ENCODE results near the gene RPS26. TPM values are rescaled to one million over a fixed set of nuclear protein-coding genes. Genes with fewer than 3 reads are reported as not detected.
A peak's percentile ranks its signal among the peaks of the same experiment; 100 is the strongest.
"Not testable (repeated sequence)": the region's sequence is repeated elsewhere in the genome, so short reads cannot be mapped to it uniquely, and the experiment has no call there.

Gene RPS26
- total and polyA plus RNA-seq, 2 of the 13 experiments (the other 11 are each of a cell fraction or from before 2014, with no cell fraction given) = 150 to 421 TPM

DNA sequence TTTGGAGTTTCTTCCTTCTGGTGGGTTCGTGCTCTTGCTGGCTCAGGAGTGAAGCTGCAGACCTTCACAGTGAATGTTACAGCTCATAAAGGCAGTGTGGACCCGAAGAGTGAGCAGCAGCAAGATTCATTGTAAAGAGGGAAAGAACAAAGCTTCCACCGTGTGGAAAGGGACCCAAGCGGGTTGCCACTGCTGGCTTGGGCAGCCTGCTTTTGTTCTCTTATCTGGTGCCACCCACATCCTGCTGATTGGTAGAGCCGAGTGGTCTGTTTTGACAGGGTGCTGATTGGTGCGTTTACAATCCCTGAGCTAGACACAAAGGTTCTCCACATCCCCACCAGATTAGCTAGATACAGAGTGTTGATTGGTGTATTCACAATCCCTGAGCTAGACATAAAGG is 42.2 kb upstream of the RPS26 start:
- H3K4me2 ChIP-seq (ENCODE audit: low read depth, low read length); CTCF ChIA-PET (ENCODE audit: low intra/inter-chr PET ratio, low total read pairs); intact Hi-C loops (cut with micrococcal nuclease; ENCODE audit: unreplicated experiment); BruUV-seq (replicated peaks); FAIRE-seq; H3K27me3 ChIP-seq (ENCODE audit: control insufficient read depth in 1 of 2, insufficient read depth in 2 of 2, low read length in 2 of 2); H3K4me3 ChIP-seq (replicated peaks in 1 of 3; ENCODE audit: insufficient read depth in 1 of 3, low read depth in 2 of 3, low read length in 3 of 3); H2AFZ ChIP-seq (ENCODE audit: low read length); H4K20me1 ChIP-seq (ENCODE audit: insufficient read depth, low read length); H3K9me3 ChIP-seq (ENCODE audit: low read length); DNase-seq (ENCODE audit: low spot score); ATAC-seq; H3K27ac ChIP-seq (ENCODE audit: extremely low read length, insufficient read depth, low read length); H3K9ac ChIP-seq (ENCODE audit: insufficient read depth, low read depth, low read length); TF ChIP-seq SOX13 (IDR thresholded peaks at IDR 0.05): not testable (repeated sequence)
- Histone ChIP-seq H3K36me3 (replicated peaks in 1 of 2; ENCODE audit: control insufficient read depth in 1 of 2, insufficient read depth in 2 of 2, low read length in 2 of 2) (peaks cover 11 to 21% of the 10 kb centered on the region in 2 experiments; a peak in 4 of 5 replicates), H3K79me2 (ENCODE audit: insufficient read depth, low read length) (peaks cover 20% of the 10 kb centered on the region), H3K4me1 (ENCODE audit: insufficient read depth, low read length) (peaks cover 60% of the 10 kb centered on the region)
- in situ Hi-C loops (cut with HindIII; ENCODE audit: extremely low pct_ligation_motif_present, low pct_unique_long_range_greater_than_20kb) = loop anchor here (5.0 kb wide), 1 partner anchor 33 kb away; no protein-coding TSS in a partner anchor
- POLR2A ChIA-PET = interaction anchor here (0.9 to 2.3 kb wide), 2 partner anchors 12 to 26 kb away, joined by 3 to 15 read pairs; partner anchors contain the start of gene RAB5B
- TF ChIP-seq SOX13 (CRISPR knock-in tag; conservative IDR thresholded peaks at IDR 0.05 in 1 of 2, IDR thresholded peaks at IDR 0.05 in 1 of 2) (0 out of 4 replicates have a peak, but pooled peaks of 1 of the 2 experiments have one; percentile 6), NFYC (CRISPR knock-in tag; IDR thresholded peaks at IDR 0.05) (peak; percentile 72), DR1 (CRISPR knock-in tag; IDR thresholded peaks at IDR 0.05) (peak; percentile 21; the same call in 1 of the 2 replicates), ZMYM4 (CRISPR knock-in tag; IDR thresholded peaks at IDR 0.05) (peak; percentile 48; the same call in 1 of the 2 replicates), POLR2A (IDR thresholded peaks at IDR 0.05; ENCODE audit: insufficient read depth in 1 of 2, low read depth in 2 of 2, low read length in 2 of 2) (peak; percentile 59 to 63; a peak in 3 of 4 replicates), POLR2G (IDR thresholded peaks at IDR 0.05; ENCODE audit: low read depth, low read length) (peak; percentile 64), POLR2AphosphoS5 (IDR thresholded peaks at IDR 0.05; ENCODE audit: low read depth, low read length) (peak; percentile 34; the same call in 1 of the 2 replicates), NFYB (CRISPR knock-in tag; IDR thresholded peaks at IDR 0.05) (peak; percentile 77)
- TF ChIP-seq, protein P1, sequence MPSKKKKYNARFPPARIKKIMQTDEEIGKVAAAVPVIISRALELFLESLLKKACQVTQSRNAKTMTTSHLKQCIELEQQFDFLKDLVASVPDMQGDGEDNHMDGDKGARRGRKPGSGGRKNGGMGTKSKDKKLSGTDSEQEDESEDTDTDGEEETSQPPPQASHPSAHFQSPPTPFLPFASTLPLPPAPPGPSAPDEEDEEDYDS (CRISPR knock-in tag; IDR thresholded peaks at IDR 0.05) = peak; percentile 53; the same call in 1 of the 2 replicates
- 80% methylated on average over 5 of the region's 6 CpGs for WGBS (ENCODE audit: low lambda C conversion rate)
